Dedifferentiated amniotic fluid mesenchymal stem cell (primary cell): ENCODE measurements around the gene BIRC3.
"Not testable (repeated sequence)": the region's sequence is repeated elsewhere in the genome, so short reads cannot be mapped to it uniquely, and the experiment has no call there.

Source experiments
- DNase-seq: peaks from one replicate; pipeline ENCODE4 v3.0.0-alpha.2; 2016; ENCODE audit errors: extremely low spot score

Gene BIRC3

DNA sequence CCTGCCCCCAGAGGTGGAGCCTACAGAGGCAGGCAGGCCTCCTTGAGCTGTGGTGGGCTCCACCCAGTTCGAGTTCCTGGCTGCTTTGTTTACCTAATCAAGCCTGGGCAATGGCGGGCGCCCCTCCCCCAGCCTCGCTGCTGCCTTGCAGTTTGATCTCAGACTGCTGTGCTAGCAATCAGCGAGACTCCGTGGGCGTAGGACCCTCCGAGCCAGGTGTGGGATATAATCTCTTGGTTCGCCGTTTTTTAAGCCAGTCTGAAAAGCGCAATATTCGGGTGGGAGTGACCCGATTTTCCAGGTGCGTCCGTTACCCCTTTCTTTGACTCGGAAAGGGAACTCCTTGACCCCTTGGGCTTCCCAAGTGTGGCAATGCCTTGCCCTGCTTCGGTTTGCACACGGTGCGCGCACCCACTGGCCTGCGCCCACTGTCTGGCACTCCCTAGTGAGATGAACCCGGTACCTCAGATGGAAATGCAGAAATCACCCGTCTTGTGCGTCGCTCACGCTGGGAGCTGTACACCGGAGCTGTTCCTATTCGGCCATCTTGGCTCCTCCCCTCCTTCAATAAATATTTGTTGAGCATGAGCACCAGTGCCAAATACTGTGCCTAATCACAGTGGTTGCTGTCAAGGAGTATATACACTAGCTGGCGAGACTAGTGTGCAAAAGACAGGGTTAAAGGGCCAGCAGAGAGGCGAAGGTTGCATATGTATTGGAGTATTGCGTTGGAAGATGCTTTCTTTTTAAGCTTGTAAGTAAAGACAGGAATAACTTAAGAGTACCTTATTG is 57.5 kb downstream of the BIRC3 start:
- not testable (repeated sequence) for DNase-seq

GRCh38 chr11:102375720-102376399 is 58.6 kb downstream of the BIRC3 start:
- DNase-seq: no peak

DNA sequence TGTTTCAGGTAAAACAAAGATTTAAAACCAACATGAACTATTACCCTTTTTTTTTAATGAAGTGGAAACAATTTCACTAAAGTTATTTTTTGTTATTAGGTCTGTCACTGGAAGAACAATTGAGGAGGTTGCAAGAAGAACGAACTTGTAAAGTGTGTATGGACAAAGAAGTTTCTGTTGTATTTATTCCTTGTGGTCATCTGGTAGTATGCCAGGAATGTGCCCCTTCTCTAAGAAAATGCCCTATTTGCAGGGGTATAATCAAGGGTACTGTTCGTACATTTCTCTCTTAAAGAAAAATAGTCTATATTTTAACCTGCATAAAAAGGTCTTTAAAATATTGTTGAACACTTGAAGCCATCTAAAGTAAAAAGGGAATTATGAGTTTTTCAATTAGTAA is 60.6 kb downstream of the BIRC3 start:
- DNase-seq: no peak

- no peak for DNase-seq
Measured at GRCh38 chr11:102378818-102379217, 61.5 kb downstream of the BIRC3 start.

DNA sequence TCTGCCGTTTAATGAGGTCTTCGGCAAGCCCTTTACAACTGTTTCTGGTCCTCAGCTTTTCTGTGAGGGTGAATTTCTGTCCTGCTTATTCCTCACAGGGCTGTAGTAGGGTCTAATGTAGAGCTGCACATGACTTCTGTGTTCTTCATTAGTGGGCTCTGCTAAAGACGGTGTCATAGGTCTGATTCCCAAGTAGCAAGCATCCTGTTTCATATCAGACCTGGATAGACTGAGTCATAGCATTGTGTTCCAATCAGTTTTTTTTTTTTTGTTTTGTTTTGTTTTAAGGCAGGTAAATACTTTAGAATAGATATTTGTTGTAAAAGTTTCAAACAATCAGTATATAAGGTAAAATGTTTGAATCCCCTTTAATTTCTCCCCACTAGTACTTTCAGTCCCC is 65.1 kb downstream of the BIRC3 start:
- DNase-seq: no peak

DNA sequence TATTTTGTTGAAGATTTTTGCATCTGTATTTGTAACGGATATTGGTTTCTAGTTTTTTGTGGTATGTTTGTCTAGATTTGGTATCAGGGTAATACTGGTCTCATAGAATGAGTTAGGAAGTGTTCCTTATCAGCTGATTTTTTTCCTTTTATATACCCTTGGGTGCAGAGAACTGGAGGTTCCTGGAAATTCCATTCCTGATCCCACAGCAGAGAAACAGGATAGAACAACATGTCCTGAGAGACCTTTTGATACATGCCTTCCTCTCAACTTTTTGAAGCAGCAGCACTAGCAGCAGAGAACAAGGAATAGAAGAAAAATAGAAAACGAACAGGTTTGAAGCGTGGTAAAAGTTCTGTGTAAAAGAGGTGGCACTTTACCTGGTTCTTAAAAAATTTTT is 66.6 kb downstream of the BIRC3 start:
- DNase-seq: no peak

GRCh38 chr11:102384419-102385079 is 67.3 kb downstream of the BIRC3 start:
- no peak for DNase-seq

GRCh38 chr11:102385085-102386007 is 68.1 kb downstream of the BIRC3 start:
- DNase-seq: no peak

- DNase-seq: no peak
Measured at GRCh38 chr11:102386136-102386734, 69.0 kb downstream of the BIRC3 start.

GRCh38 chr11:102387043-102387781 is 69.9 kb downstream of the BIRC3 start:
- DNase-seq: no peak
